ENCODE measurements around the gene COPS2. TPM values are rescaled to one million over a fixed set of nuclear protein-coding genes. Genes with fewer than 3 reads are reported as not detected.

Gene COPS2
- polyA plus RNA-seq, 3 donors: 111 to 122 (median 115) TPM

Other genes with a start within 250 kb of the COPS2 start
- 1 to 10 TPM; 1.8 to 3.1 (median 3.0) TPM for gene SHC4, start 191.7 kb downstream of the COPS2 start, polyA plus RNA-seq (ENCODE audit: insufficient read length in 3 of 3)
- 10 to 100 TPM; 46.0 to 50.9 (median 49.0) TPM for gene SECISBP2L, start 109.2 kb downstream of the COPS2 start, polyA plus RNA-seq (ENCODE audit: insufficient read length in 3 of 3)
- 10 to 100 TPM; 30.7 to 35.7 (median 31.4) TPM for gene GALK2, start 14.6 kb upstream of the COPS2 start, polyA plus RNA-seq (ENCODE audit: insufficient read length in 3 of 3)